Epithelial cell of umbilical artery (primary cell): ENCODE measurements around the gene FAAP100. TPM values are rescaled to one million over a fixed set of nuclear protein-coding genes. Genes with fewer than 3 reads are reported as not detected.

ENCODE experiments used
- total RNA-seq: library from RNA; depleted of rRNA; stranded (reverse); fragments of >200 nt; gene quantifications from 2 replicates; pipeline ENCODE4 v1.2.3, GENCODE V29; 2014

FAAP100 gene, protein sequence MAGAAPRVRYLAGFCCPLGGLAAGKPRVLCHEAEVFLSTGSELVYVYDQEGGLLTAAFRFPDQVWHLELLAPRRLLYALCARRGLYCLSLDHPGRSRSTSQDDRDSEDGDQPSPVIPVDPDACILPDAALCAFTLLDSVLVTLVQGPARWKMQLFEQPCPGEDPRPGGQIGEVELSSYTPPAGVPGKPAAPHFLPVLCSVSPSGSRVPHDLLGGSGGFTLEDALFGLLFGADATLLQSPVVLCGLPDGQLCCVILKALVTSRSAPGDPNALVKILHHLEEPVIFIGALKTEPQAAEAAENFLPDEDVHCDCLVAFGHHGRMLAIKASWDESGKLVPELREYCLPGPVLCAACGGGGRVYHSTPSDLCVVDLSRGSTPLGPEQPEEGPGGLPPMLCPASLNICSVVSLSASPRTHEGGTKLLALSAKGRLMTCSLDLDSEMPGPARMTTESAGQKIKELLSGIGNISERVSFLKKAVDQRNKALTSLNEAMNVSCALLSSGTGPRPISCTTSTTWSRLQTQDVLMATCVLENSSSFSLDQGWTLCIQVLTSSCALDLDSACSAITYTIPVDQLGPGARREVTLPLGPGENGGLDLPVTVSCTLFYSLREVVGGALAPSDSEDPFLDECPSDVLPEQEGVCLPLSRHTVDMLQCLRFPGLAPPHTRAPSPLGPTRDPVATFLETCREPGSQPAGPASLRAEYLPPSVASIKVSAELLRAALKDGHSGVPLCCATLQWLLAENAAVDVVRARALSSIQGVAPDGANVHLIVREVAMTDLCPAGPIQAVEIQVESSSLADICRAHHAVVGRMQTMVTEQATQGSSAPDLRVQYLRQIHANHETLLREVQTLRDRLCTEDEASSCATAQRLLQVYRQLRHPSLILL
- total RNA-seq = 19.5 and 19.8 TPM in 2 replicates

DNA sequence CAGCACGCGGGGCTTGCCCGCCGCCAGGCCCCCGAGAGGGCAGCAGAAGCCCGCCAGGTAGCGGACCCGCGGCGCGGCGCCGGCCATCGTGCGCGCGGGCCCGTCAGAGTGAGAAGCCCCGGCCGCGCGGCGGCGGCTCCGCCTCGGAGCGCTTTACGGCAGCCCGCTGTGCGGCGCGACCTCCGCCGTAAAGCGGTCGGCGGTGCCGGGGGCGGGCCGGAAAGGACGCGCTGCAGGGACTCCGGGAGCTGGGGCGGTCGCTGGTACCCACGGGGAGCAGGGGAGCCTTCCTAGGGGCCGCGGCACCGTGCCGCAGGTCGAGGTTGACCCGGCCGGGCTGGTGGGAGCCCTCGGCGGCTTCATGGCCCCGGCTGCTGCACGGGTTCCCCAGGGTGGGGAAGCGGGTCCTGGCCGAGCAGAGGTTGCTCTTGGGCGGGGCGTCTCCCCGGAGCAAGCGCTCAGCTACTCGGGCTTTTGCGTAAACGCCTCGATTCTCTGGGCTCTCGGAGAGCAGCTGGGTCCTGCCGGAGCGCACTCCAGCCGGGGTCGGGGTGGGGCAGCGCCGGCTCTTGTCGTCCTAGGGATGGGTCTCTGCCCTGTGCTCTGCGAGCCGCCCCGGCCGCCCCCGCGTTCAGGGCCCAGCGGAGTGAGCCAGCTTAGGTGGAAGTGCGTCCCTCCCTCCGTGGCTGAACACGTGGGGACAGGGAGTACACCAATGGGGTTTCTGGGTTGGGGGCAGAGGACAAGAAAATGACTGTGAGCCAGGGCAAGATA is at the start of gene FAAP100:
Gene FAAP100, minus strand, starts transcription at position 110 of the 774 bp plus-strand sequence. Its CDS starts 23 bp downstream, at position 87.

DNA sequence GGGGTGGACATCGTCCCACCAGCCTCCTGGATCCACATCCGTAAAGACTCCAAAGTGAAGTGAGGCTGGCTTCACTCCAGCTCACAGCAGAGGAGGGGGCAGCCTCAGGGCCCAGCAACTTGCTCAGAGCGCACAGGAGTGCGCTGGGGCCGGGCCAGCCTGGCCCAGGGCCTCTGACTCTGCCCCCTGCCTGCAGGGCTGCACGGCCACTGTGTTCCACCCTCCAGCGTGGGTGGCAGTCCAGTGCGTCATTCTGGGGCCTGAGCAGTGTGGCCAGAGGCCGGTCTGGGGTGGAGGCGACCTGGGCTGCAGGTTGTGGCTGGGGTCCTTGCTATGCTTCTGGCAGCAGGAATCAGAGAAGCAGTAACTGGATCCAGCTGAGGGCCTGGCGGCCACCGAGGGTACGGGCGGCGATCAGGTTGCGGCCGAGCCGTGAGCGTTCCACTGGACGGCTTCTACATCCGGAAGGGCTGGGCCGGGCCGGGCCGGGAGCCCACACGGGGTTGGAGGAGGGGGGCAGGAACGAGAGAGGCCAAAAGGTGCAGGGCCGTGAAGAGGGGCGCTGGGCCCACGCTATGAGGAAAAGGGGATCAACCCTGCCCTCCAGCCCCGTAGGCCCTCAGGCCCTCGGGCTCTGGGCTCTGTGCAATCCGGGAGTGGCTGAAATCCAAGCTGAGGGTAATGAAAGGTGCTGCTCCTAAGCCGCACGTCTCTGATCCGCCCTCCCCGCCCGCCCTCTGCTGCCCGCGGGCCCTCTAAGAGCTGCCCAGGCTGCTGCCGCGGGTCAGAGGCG is 24.4 kb downstream of the FAAP100 start, which contains the start of gene FSCN2:
Gene FSCN2, plus strand, starts transcription at position 787 of the 793 bp plus-strand sequence. CDS start 155 bp downstream, outside the sequence.

DNA sequence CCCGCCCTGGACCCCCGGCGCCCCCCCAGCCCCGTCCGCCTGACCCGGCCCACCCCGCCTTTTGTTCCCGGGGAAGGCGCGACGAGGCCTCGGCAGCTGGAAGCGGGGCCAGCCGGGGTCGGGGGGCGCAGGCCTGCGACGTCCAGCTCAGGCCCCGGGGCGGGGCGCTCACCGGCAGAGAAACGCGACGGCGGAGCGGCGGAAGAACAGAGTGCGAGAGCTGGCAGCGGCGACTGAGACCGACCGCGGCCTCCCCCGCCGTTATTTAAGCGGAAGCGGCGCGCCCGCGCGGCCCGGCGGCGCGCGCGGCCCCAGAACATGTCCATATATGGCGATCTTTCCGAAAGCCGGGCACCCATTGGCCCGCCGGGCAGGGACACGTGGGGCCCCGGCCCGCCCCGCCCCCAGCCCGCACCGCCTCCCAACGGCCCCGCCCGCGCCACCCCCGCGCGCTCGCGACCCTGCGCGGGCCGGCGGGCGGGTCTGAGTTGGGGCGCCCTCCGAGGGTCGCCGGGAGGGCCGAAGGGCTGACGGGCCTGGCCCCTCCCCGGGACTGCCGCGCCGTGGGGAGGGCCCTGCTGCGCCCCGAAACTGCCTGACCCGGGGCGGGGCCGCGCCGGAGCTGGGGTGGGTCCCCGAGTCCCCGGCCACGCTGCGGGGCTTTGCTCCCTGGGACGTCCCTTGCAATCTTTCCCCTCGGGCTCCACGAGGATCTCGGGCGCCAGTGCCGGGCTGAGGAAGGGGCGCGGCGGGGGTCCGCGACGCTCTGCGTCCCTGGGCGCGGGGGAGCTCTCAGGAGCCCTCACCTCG is 39.4 kb downstream of the FAAP100 start, which contains the start of gene ACTG1:
Gene ACTG1, minus strand, starts transcription at position 238 of the 810 bp plus-strand sequence. CDS start 445 bp downstream, outside the sequence.

Other genes with a start within 250 kb of the FAAP100 start
- gene BAHCC1, start 156.9 kb downstream of the FAAP100 start, total RNA-seq = 1.7 and 3.9 TPM in 2 replicates
- gene ACTG1, start 39.6 kb downstream of the FAAP100 start, total RNA-seq = 7,045 and 11,034 TPM in 2 replicates
- gene FSCN2, start 24.0 kb downstream of the FAAP100 start, total RNA-seq = 0.65 TPM in 1 of 2 replicates, not detected in the other
- gene NPLOC4, start 84.8 kb upstream of the FAAP100 start, total RNA-seq = 75.4 and 83.9 TPM in 2 replicates
- 0.32 and 0.46 TPM in 2 replicates for gene TSPAN10, start 84.8 kb upstream of the FAAP100 start, total RNA-seq
- gene PDE6G, start 104.2 kb upstream of the FAAP100 start, total RNA-seq = 0.76 and 0.97 TPM in 2 replicates
- gene OXLD1, start 114.3 kb upstream of the FAAP100 start, total RNA-seq = 33.7 and 39.6 TPM in 2 replicates
- 9.3 and 10.7 TPM in 2 replicates for gene CCDC137, start 114.4 kb upstream of the FAAP100 start, total RNA-seq
- gene ARL16, start 131.4 kb upstream of the FAAP100 start, total RNA-seq = 21.1 and 39.6 TPM in 2 replicates
- gene HGS, start 131.7 kb upstream of the FAAP100 start, total RNA-seq = 64.3 and 78.6 TPM in 2 replicates
- gene MRPL12, start 151.0 kb upstream of the FAAP100 start, total RNA-seq = 11.0 and 13.7 TPM in 2 replicates
- gene SLC25A10, start 159.9 kb upstream of the FAAP100 start, total RNA-seq = 17.5 and 21.6 TPM in 2 replicates